GM23248 (cell line): Measurements from ENCODE around the gene DPYSL5. TPM values are rescaled to one million over a fixed set of nuclear protein-coding genes. Genes with fewer than 3 reads are reported as not detected.

Experiments
- DNase-seq: peaks from one replicate; pipeline ENCODE4 v3.0.0-alpha.2; 2015
- H2AFZ ChIP-seq: fragments of 200-600 bp; sonication (generic); 2 replicates; pipeline ENCODE4 v1.6.1; 2016; ENCODE audit warnings: antibody characterized with exemption
- H3F3A ChIP-seq: fragments of 200-600 bp; sonication (generic); 2 replicates; pipeline ENCODE4 v1.6.1; 2016; ENCODE audit warnings: mild to moderate bottlenecking, antibody characterized with exemption, mixed run types; ENCODE audit not compliant: insufficient read depth
- H3K27ac ChIP-seq: fragments of 200-600 bp; sonication (generic); 2 replicates; pipeline ENCODE4 v1.5.1; 2016; ENCODE audit warnings: mild to moderate bottlenecking
- H3K27me3 ChIP-seq: fragments of 200-600 bp; sonication (generic); replicated peaks from 2 replicates; pipeline ENCODE4 v1.6.1; 2016; ENCODE audit warnings: mild to moderate bottlenecking; ENCODE audit not compliant: insufficient read depth
- H3K36me3 ChIP-seq: fragments of 200-600 bp; sonication (generic); 2 replicates; pipeline ENCODE4 v1.6.1; 2016; ENCODE audit warnings: low read depth, mild to moderate bottlenecking
- H3K4me1 ChIP-seq: fragments of 200-600 bp; sonication (generic); 2 replicates; pipeline ENCODE4 v1.6.1; 2016; ENCODE audit warnings: mild to moderate bottlenecking; ENCODE audit not compliant: insufficient read depth
- H3K4me2 ChIP-seq: fragments of 200-600 bp; sonication (generic); one replicate; pipeline ENCODE4 v1.6.1; 2016; ENCODE audit warnings: mild to moderate bottlenecking; ENCODE audit not compliant: unreplicated experiment
- H3K4me3 ChIP-seq: fragments of 200-600 bp; sonication (generic); 2 replicates; pipeline ENCODE4 v1.5.1; 2016; ENCODE audit warnings: mild to moderate bottlenecking
- H3K79me2 ChIP-seq: fragments of 200-600 bp; sonication (generic); 2 replicates; pipeline ENCODE4 v1.6.1; 2016; ENCODE audit warnings: mild to moderate bottlenecking; ENCODE audit not compliant: insufficient read depth
- H3K9ac ChIP-seq: fragments of 200-600 bp; sonication (generic); 2 replicates; pipeline ENCODE4 v1.6.1; 2016; ENCODE audit warnings: mild to moderate bottlenecking
- H3K9me2 ChIP-seq: fragments of 200-600 bp; sonication (generic); 2 replicates; pipeline ENCODE4 v1.6.1; 2016; ENCODE audit warnings: mixed run types, mild to moderate bottlenecking, moderate library complexity; ENCODE audit not compliant: insufficient read depth
- H3K9me3 ChIP-seq: fragments of 200-600 bp; sonication (generic); one replicate; pipeline ENCODE4 v1.6.1; 2017; ENCODE audit warnings: low read depth
- H4K20me1 ChIP-seq: fragments of 200-600 bp; sonication (generic); 2 replicates; pipeline ENCODE4 v1.6.0; 2016; ENCODE audit not compliant: insufficient read depth
- EZH2 ChIP-seq: fragments of 200-600 bp; sonication (generic); IDR thresholded peaks from 2 replicates; pipeline ENCODE4 v1.6.1; 2018; ENCODE audit warnings: antibody characterized with exemption, mild to moderate bottlenecking; ENCODE audit not compliant: insufficient read depth, poor library complexity, severe bottlenecking
- EZH2phosphoT487 ChIP-seq: fragments of 200-600 bp; sonication (generic); IDR thresholded peaks from 2 replicates; pipeline ENCODE4 v1.6.1; 2018; ENCODE audit warnings: antibody characterized with exemption, moderate library complexity, mild to moderate bottlenecking, low read depth; ENCODE audit not compliant: insufficient read depth
- WGBS, 2 experiments: methylation state at CpG; one replicate each; pipeline ENCODE4 v1.1.6; 2015 to 2017; ENCODE audit warnings: low lambda C conversion rate in 2 of 2, low coverage in 1 of 2; ENCODE audit errors: missing lambda C conversion rate in 2 of 2; 5-methylcytosine and 5-hydroxymethylcytosine counted together
- in situ Hi-C: fragments of 300-500 bp; cut with MboI; formaldehyde crosslinking; loops from 2 replicates; pipeline ENCODE4 v1.15.0; 2020
- polyA plus RNA-seq: library from polyadenylated mRNA; unstranded; fragments of >200 nt; fragmentation: Nextera tagmentation; extraction: Ambion mirVana; gene quantifications from 2 replicates; pipeline ENCODE4 v1.2.1, GENCODE V29; 2016
- total RNA-seq: library from RNA; depleted of rRNA; stranded (reverse); fragments of >200 nt; shearing (Covaris generic); gene quantifications from 2 replicates; pipeline ENCODE4 v1.2.3, GENCODE V29; 2014

The DPYSL5 gene
- total and polyA plus RNA-seq, 2 experiments from 2014 or later, result not detected

DNA sequence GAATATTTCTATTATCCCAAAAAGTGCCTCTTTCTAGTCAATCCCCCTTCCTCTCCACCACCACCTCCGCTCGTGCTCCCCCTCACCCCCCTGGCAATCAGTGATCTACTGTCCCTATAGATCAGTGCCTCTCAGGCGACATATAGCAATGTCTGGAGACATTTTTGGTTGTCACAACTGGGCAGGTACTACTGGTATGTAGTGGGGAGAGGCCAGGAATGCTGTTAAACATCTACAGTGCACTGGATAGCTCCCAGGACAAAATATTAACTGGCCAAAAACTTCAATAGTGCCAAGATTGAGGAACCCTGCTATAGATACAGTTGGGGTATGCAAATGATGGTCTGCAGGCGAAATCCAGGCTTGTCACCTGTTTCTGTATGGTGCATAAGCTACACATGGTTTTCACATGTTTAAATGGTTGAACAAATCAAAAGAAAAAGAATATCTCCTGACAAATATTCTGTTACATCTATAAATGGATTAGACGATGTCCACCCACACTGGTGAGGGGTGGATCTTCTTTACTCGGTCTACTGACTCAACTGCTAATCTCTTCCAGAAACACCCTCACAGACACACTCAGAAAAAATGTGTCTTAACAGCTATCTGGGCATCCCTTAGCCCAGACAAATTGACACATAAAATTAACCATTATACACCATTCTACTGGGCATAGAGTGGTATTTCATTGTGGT is 25.5 kb downstream of the DPYSL5 start:
- no peak overlapping the region for H3K4me3 ChIP-seq
- no peaks in the 10 kb centered on the region for H3K9me2 ChIP-seq
- DNase-seq, result no peak
- H3F3A ChIP-seq, result no peaks in the 10 kb centered on the region
- no peaks in the 10 kb centered on the region for H3K36me3 ChIP-seq
- no peak overlapping the region for H2AFZ ChIP-seq
- H3K4me2 ChIP-seq, result no peak overlapping the region
- no peaks in the 10 kb centered on the region for H3K79me2 ChIP-seq
- H3K9me3 ChIP-seq, result no peaks in the 10 kb centered on the region
- no peak overlapping the region for H3K27ac ChIP-seq
- no peak for TF ChIP-seq EZH2
- no peak for TF ChIP-seq EZH2phosphoT487
- H3K4me1 ChIP-seq, result no peaks in the 10 kb centered on the region
- whole genome bisulfite sequencing, 2 experiments, result 23 to 29% methylated on average over 6 of the region's 6 CpGs
- no peaks in the 10 kb centered on the region for H4K20me1 ChIP-seq
- H3K9ac ChIP-seq, result no peak overlapping the region
- peaks cover 57% of the 10 kb centered on the region for H3K27me3 ChIP-seq
- in situ Hi-C loops, result no loop called here

DNA sequence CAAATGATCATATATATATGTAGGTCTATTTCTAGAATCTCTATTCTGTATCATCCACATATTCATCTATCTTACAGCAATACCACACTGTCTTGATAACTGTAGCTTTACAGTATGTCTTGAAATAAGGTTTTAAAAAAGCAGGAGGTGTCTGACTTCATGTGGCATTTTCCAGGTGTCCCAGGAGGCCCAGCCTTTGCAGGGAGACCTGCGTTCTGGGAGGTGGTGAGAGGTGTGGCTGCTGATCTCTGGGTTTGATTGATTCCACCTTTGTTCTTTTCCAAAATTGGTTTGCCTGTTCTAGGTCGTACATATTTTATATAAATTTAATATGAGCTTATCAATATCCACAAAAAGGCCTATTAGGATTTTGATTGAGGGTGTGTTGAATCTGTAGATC is 26.6 kb downstream of the DPYSL5 start:
- Histone ChIP-seq H3K27me3 (peaks cover 52% of the 10 kb centered on the region), H3K9me2 (no peaks in the 10 kb centered on the region), H3K36me3 (no peaks in the 10 kb centered on the region), H3K9ac (no peak overlapping the region), H3K27ac (no peak overlapping the region), H3K79me2 (no peaks in the 10 kb centered on the region), H4K20me1 (no peaks in the 10 kb centered on the region), H3F3A (no peaks in the 10 kb centered on the region), H3K4me1 (no peaks in the 10 kb centered on the region), H2AFZ (no peak overlapping the region), H3K4me2 (no peak overlapping the region), H3K9me3 (no peaks in the 10 kb centered on the region), H3K4me3 (no peak overlapping the region)
- in situ Hi-C loops, result no loop called here
- WGBS, 2 experiments, result 13 to 16% methylated on average over 2 of the region's 2 CpGs
- TF ChIP-seq EZH2phosphoT487 (no peak), EZH2 (no peak)
- no peak for DNase-seq

DNA sequence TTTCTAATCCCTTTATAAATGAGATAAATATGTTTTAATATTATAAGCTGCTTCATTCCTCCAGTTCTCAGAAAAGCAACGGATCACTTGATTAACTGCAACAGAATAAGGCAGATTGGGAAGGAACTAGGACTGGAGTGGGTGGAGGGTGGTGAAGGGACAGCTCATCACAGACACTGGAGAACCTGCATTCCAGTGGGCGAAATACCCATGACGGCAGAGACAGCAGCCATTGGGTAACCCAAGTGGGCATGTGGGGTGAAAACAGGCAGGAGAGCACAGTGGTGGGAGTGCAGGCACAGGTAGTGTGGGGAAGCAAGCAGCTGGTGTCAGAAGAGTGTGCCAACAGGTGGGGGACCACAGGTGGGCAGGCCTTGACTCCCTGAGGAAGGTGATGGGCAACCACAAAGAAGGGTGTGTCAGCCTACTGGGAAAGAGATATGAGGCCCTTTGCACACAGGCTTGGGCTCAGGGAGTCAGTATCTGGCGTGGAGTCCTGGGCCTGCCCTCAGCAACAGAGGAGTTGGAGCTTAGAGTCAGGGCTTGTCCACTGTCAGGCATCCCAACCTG is 27.2 kb downstream of the DPYSL5 start:
- TF ChIP-seq EZH2phosphoT487 (no peak), EZH2 (no peak)
- Histone ChIP-seq H3K4me1 (no peaks in the 10 kb centered on the region), H3K9ac (no peak overlapping the region), H3K36me3 (no peaks in the 10 kb centered on the region), H3K27ac (no peak overlapping the region), H3K9me3 (no peaks in the 10 kb centered on the region), H3K79me2 (no peaks in the 10 kb centered on the region), H3F3A (no peaks in the 10 kb centered on the region), H3K4me3 (no peak overlapping the region), H3K9me2 (no peaks in the 10 kb centered on the region), H4K20me1 (no peaks in the 10 kb centered on the region), H3K4me2 (no peak overlapping the region), H2AFZ (no peak overlapping the region), H3K27me3 (peaks cover 50% of the 10 kb centered on the region)
- 37 to 43% methylated on average over 4 of the region's 4 CpGs for WGBS, 2 experiments
- in situ Hi-C loops, result no loop called here
- no peak for DNase-seq

DNA sequence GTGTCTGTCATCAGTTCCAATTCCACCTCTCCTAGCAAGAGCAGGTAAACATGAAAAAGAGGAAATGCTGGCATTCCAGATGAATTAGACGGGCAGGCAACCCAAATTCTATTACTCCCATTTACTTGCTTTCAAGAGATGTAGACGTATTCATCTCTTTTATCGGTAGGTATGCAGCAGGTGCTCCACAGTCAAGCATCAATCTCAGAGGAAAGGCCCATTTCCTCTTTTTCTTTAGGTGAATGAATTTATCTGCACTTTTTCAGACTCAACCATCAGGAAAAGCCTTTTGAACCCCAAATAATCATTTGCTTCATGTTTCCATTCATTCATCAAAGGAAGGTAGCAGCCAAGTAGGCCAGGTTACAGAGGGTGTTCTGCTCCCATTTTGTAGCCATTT is 27.9 kb downstream of the DPYSL5 start:
- no peaks in the 10 kb centered on the region for H4K20me1 ChIP-seq
- DNase-seq, result no peak
- H3K27me3 ChIP-seq, result peaks cover 49% of the 10 kb centered on the region
- no peaks in the 10 kb centered on the region for H3K9me3 ChIP-seq
- WGBS, 2 experiments, result 51 to 58% methylated on average over 3 of the region's 3 CpGs
- H3K27ac ChIP-seq, result no peak overlapping the region
- in situ Hi-C loops, result no loop called here
- H3K4me1 ChIP-seq, result no peaks in the 10 kb centered on the region
- TF ChIP-seq EZH2phosphoT487, result no peak
- no peak for TF ChIP-seq EZH2
- no peak overlapping the region for H2AFZ ChIP-seq
- no peak overlapping the region for H3K4me3 ChIP-seq
- no peaks in the 10 kb centered on the region for H3K9me2 ChIP-seq
- no peaks in the 10 kb centered on the region for H3K79me2 ChIP-seq
- H3F3A ChIP-seq, result no peaks in the 10 kb centered on the region
- no peaks in the 10 kb centered on the region for H3K36me3 ChIP-seq
- no peak overlapping the region for H3K4me2 ChIP-seq
- H3K9ac ChIP-seq, result no peak overlapping the region
